Gastroesophageal sphincter (tissue), 4 donors: ENCODE results near the gene FZD2. TPM values are rescaled to one million over a fixed set of nuclear protein-coding genes. Genes with fewer than 3 reads are reported as not detected.
A peak's percentile ranks its signal among the peaks of the same experiment; 100 is the strongest.

Experiments
- ATAC-seq: fragments of 150-250 bp; one replicate; pipeline ENCODE4 v1.9.1; 2016; ENCODE audit warnings: mild to moderate bottlenecking, moderate library complexity
- H3K27ac ChIP-seq, 4 donors: fragments of 200-600 bp; sonication (generic) in 3 of 4; 1 replicate in 3 of 4; 2 replicates in 1 of 4; pipeline ENCODE4 v1.5.1; 2016 to 2019
- H3K27me3 ChIP-seq: fragments of 200-600 bp; sonication (generic); one replicate; pipeline ENCODE4 v1.5.1; 2019
- H3K36me3 ChIP-seq, 2 donors: fragments of 200-600 bp; sonication (generic); one replicate each; pipeline ENCODE4 v1.5.1; 2019; ENCODE audit warnings: control low read depth in 1 of 2
- H3K4me1 ChIP-seq, 3 donors: fragments of 200-600 bp; sonication (generic); 1 replicate in 2 of 3; 2 replicates in 1 of 3; pipeline ENCODE4 v1.5.1; 2016 to 2019; ENCODE audit warnings: control low read depth in 2 of 3
- H3K4me3 ChIP-seq, 2 donors: fragments of 200-600 bp; sonication (generic); one replicate each; pipeline ENCODE4 v1.5.1; 2019; ENCODE audit warnings: mild to moderate bottlenecking in 1 of 2, moderate library complexity in 1 of 2
- H3K9me3 ChIP-seq, 3 donors: fragments of 200-600 bp; sonication (generic); one replicate each; pipeline ENCODE4 v1.5.1; 2017 to 2019; ENCODE audit warnings: control low read depth in 2 of 3
- CTCF ChIP-seq, 4 experiments: fragments of 200-600 bp in 2 of 4; fragments of 450-650 bp in 2 of 4; sonication (generic) in 1 of 4; IDR thresholded peaks; one replicate each; pipeline ENCODE4 v1.5.1; 2017 to 2019; ENCODE audit warnings: antibody characterized with exemption in 4 of 4, mild to moderate bottlenecking in 2 of 4, moderate library complexity in 2 of 4
- EP300 ChIP-seq: sonication (generic); formaldehyde crosslinking; IDR thresholded peaks from one replicate; pipeline ENCODE4 v1.6.1; 2017; ENCODE audit warnings: antibody characterized with exemption, mild to moderate bottlenecking
- POLR2A ChIP-seq, 2 donors: fragments of 450-650 bp; IDR thresholded peaks; one replicate each; pipeline ENCODE4 v1.6.1; 2017; ENCODE audit warnings: antibody characterized with exemption in 2 of 2, mild to moderate bottlenecking in 2 of 2, moderate library complexity in 1 of 2
- POLR2AphosphoS5 ChIP-seq: sonication (generic); formaldehyde crosslinking; IDR thresholded peaks from one replicate; pipeline ENCODE4 v1.6.1; 2017; ENCODE audit warnings: antibody characterized with exemption
- WGBS, 2 donors: methylation state at CpG; one replicate each; pipeline ENCODE4 v1.1.5; 2018; ENCODE audit warnings: low coverage in 1 of 2; 5-methylcytosine and 5-hydroxymethylcytosine counted together
- total RNA-seq, 4 donors: library from RNA; depleted of rRNA; stranded (reverse); fragments of >200 nt; gene quantifications; one replicate each; pipeline ENCODE4 v1.1.0, GENCODE V29; 2016

FZD2 gene
- total RNA-seq, 4 donors from 2014 or later, result 1.5 to 2.7 (median 1.6) TPM

DNA sequence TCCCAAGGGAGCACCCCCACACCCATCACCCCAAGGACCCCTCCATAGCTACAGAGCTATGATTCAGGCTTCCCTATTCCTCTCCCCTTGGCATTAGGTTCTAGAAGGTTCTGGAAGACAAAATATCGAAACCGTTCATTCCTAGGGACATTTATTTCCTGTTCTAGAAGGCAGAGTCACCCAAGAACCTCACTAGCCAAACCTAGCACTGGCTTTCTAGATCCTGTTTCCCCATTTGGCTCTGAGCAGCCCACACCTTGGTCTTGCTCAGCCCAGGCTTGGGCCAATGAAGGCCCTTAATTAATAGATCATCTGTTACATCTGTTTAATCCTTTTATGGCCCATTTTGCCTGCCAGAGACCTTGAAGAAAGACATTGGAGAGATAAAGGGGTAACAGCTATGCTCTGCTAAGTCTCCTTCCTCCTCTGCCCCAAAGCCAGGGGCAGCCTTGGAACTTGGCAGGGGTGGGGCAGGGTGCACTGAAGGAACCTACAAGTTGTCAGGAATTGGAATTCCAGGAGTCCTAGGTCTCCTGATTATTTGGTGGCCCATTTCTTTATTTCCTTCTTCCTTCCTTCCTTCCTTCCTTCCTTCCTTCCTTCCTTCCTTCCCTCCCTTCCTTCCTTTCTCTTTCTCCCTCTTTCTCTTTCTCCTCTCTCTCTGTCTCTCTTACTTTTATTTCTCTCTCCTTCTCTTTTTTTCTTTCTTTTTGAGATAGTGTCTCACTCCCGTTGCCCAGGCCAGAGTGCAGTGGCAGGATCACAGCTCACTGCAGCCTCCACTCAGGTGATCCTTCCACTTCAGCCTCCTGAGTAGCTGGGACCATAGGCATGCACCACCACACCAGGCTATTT lies 8.7 kb upstream of the FZD2 start:
- H3K27ac ChIP-seq, result peak overlapping the region in 2 of 4 donors; percentile 29 to 37
- no peaks in the 10 kb centered on the region for H3K4me1 ChIP-seq
- H3K36me3 ChIP-seq, result no peaks in the 10 kb centered on the region
- H3K27me3 ChIP-seq, result peaks cover 37% of the 10 kb centered on the region
- no peak for TF ChIP-seq POLR2A (IDR thresholded peaks at IDR 0.05)
- TF ChIP-seq EP300, result no peak
- TF ChIP-seq POLR2AphosphoS5, result no peak
- TF ChIP-seq CTCF (IDR thresholded peaks at IDR 0.05), result no peak
- 81 to 84% methylated on average over 3 of the region's 3 CpGs for WGBS, 2 donors
- H3K4me3 ChIP-seq, result no peak overlapping the region
- ATAC-seq, result no peak
- H3K9me3 ChIP-seq, result peaks cover 0 to 5% (median 0%) of the 10 kb centered on the region in 3 donors

DNA sequence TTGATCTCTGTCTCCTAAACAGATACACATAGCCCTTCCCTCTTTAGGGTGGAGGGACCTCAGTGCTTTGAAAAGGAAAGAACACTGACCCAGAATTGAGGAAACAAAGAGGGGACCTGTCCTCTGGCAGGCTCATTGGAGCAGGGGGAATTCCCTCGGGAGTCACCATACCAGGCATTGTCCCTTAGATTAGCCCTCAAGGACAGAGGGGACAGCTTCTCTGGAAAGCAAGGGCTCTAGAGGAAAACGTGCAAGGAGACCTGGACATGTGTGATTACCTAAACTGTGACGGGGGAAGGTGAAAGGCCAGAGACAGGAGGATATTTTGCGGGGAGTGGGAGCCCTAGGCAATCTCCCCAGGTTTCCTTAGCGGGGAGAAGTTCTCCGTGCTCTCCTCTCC lies 7.6 kb upstream of the FZD2 start:
- 70 to 73% methylated on average over 2 to 6 of the region's 6 CpGs for WGBS, 2 donors
- Histone ChIP-seq H3K27ac (no peak overlapping the region), H3K9me3 (peaks cover 0 to 5% (median 0%) of the 10 kb centered on the region in 3 donors), H3K36me3 (no peaks in the 10 kb centered on the region), H3K27me3 (peaks cover 29% of the 10 kb centered on the region), H3K4me3 (no peak overlapping the region), H3K4me1 (no peaks in the 10 kb centered on the region)
- no peak for TF ChIP-seq EP300
- TF ChIP-seq POLR2A (IDR thresholded peaks at IDR 0.05), result no peak
- no peak for TF ChIP-seq CTCF (IDR thresholded peaks at IDR 0.05)
- TF ChIP-seq POLR2AphosphoS5, result no peak
- ATAC-seq, result no peak

- Histone ChIP-seq H3K27ac (no peak overlapping the region), H3K9me3 (no peaks in the 10 kb centered on the region), H3K36me3 (no peaks in the 10 kb centered on the region), H3K4me3 (no peak overlapping the region), H3K27me3 (peaks cover 17% of the 10 kb centered on the region), H3K4me1 (peaks cover 0 to 16% (median 2%) of the 10 kb centered on the region in 3 donors)
- WGBS, 2 donors, result 49 to 67% methylated on average over 8 to 9 of the region's 9 CpGs
- ATAC-seq, result peak; percentile 38
- no peak for TF ChIP-seq CTCF (IDR thresholded peaks at IDR 0.05)
- no peak for TF ChIP-seq EP300
- no peak for TF ChIP-seq POLR2AphosphoS5
These were observed 4.9 kb upstream of the FZD2 start for GRCh38 chr17:44552361-44552760.

DNA sequence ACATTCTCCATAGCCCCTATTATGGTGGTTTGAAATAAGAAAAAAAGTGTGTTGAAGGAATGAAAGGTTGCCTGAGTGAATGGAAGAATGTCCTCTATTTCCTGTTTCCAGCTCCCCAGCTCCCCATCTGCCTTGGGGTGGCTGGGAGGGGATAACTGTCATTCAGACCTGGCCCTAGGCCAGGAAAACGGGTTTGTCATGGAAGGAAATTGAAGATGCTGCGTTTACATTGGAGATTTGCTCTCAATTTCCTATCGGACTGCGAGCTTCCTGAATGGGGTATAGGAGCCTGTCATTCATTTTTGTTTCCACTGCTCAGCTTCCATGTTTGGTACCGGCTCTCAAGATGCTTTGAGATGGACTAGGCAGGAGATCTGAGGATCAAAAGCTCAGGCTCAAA lies 2.2 kb upstream of the FZD2 start:
- no peak for ATAC-seq
- no peaks in the 10 kb centered on the region for H3K36me3 ChIP-seq
- TF ChIP-seq POLR2AphosphoS5, result no peak
- TF ChIP-seq EP300, result no peak
- TF ChIP-seq CTCF (IDR thresholded peaks at IDR 0.05), result no peak
- TF ChIP-seq POLR2A (IDR thresholded peaks at IDR 0.05), result no peak
- no peak overlapping the region for H3K4me3 ChIP-seq
- H3K27ac ChIP-seq, result no peak overlapping the region
- H3K9me3 ChIP-seq, result no peaks in the 10 kb centered on the region
- peaks cover 0 to 42% (median 2%) of the 10 kb centered on the region in 3 donors for H3K4me1 ChIP-seq
- H3K27me3 ChIP-seq, result peaks cover 31% of the 10 kb centered on the region
- 75 to 76% methylated on average over 5 of the region's 5 CpGs for WGBS, 2 donors
